ENCODE results near the gene ITPK1.
A peak's percentile ranks its signal among the peaks of the same experiment; 100 is the strongest.

Gene ITPK1

GRCh38 chr14:93059260-93059659 is 56.5 kb downstream of the ITPK1 start:
- TF ChIP-seq CTCF (conservative IDR thresholded peaks at IDR 0.05; ENCODE audit: low read length) = no peak
- no peak for DNase-seq (ENCODE audit: low read depth)
- no peak overlapping the region for H3K4me3 ChIP-seq (ENCODE audit: low read length)

GRCh38 chr14:93057586-93058280 is 58.0 kb downstream of the ITPK1 start:
- TF ChIP-seq CTCF (conservative IDR thresholded peaks at IDR 0.05; ENCODE audit: low read length) = no peak
- no peak for DNase-seq (ENCODE audit: low read depth)
- H3K4me3 ChIP-seq (ENCODE audit: low read length) = no peak overlapping the region

GRCh38 chr14:93056840-93057585 is 58.7 kb downstream of the ITPK1 start:
- peak; percentile 46 for DNase-seq (ENCODE audit: low read depth)
- no peak for TF ChIP-seq CTCF (conservative IDR thresholded peaks at IDR 0.05; ENCODE audit: low read length)
- H3K4me3 ChIP-seq (ENCODE audit: low read length) = no peak overlapping the region

- DNase-seq (ENCODE audit: low read depth) = no peak
- no peak for TF ChIP-seq CTCF (conservative IDR thresholded peaks at IDR 0.05; ENCODE audit: low read length)
- H3K4me3 ChIP-seq (ENCODE audit: low read length) = no peak overlapping the region
These were observed 59.4 kb downstream of the ITPK1 start for GRCh38 chr14:93056166-93056839.

- H3K4me3 ChIP-seq (ENCODE audit: low read length) = no peak overlapping the region
- no peak for DNase-seq (ENCODE audit: low read depth)
- TF ChIP-seq CTCF (conservative IDR thresholded peaks at IDR 0.05; ENCODE audit: low read length) = no peak
These were observed 60.0 kb downstream of the ITPK1 start for GRCh38 chr14:93055651-93056115.

- TF ChIP-seq CTCF (conservative IDR thresholded peaks at IDR 0.05; ENCODE audit: low read length) = no peak
- no peak for DNase-seq (ENCODE audit: low read depth)
- no peak overlapping the region for H3K4me3 ChIP-seq (ENCODE audit: low read length)
These were observed 60.8 kb downstream of the ITPK1 start for GRCh38 chr14:93054876-93055275.

Data from AG10803 (cell line).